ENCODE results near the gene LRRD1.

The LRRD1 gene

DNA sequence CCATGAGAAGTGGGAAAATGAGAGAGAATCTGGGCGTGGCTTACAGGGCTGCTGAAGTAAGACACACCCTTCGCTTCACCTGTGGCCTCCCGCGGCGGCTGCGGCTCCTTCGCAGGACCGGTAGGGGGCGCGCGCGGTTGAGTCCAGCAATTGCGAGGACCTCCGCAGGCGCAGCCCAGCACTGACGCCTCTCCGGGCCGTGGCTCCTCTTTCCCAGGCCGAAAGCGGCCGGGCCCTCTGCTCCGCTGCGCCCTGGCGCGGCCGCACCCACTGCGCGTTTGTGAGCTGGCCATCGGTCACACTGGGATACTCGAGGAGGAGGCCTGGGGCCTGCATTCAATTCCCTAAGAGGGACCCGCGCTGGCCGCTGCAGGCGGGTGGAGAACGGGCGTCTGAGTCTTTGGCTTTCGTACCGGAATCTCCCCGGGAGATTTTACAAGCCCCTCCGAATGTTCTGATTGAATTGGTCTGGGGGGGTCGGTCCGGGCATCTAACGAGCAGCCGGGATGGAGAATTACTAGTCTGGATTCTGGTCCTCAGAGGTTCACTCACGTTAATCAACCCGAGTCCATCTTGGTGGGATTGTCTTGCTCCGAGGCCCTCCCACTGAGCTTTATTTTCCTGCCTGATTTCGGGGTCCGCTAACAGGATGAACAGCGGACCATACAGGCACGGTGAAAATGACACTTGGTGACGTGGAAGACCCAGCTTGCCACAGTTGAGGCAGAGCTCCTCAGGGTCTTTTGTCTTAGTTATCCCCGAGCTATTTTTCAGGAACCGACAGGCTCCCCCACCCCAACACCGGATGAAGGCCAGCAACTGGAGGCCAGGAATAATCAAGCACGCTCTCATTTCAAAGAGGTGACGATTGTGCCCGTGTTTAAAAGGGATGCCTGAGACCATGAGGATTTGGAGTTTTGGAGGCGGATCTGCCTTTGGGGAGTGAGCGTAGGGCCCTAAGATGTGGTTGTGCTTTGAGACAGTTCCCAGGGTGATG lies at the start of gene LRRD1:
LRRD1 (minus strand) TSS at position 215 of the 997 bp plus-strand sequence. CDS start 13,940 bp downstream, outside the sequence.
- H3K4me3 ChIP-seq (ENCODE audit: low read depth, low read length): peak within 1 kb of the TSS; percentile 44
- in situ Hi-C loops (cut with HindIII; ENCODE audit: low sequenced_read_pairs): no loop called here
- peak; percentile 35 for DNase-seq (ENCODE audit: low read depth)

DNA sequence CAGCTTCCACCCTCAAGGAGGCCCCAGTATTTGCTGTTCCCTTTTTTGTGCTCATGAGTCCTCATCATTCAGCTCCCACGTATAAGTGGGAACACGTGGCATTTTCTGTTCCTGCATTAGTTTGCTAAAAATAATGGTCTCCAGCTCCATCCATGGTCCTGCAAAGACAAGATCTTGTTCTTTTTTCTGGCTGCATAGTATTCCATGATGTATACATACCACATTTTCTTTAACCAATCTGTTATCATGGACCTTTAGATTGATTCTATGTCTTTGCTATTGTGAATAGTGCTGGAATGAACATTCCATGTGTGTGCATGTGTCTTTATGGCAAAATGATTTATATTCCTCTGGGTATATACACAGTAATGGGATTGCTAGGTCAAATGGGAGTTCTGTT lies 49.8 kb upstream of the LRRD1 start:
- in situ Hi-C loops (cut with HindIII; ENCODE audit: low sequenced_read_pairs): no loop called here
- no peak overlapping the region for H3K4me3 ChIP-seq (ENCODE audit: low read depth, low read length)
- TF ChIP-seq, protein P1, sequence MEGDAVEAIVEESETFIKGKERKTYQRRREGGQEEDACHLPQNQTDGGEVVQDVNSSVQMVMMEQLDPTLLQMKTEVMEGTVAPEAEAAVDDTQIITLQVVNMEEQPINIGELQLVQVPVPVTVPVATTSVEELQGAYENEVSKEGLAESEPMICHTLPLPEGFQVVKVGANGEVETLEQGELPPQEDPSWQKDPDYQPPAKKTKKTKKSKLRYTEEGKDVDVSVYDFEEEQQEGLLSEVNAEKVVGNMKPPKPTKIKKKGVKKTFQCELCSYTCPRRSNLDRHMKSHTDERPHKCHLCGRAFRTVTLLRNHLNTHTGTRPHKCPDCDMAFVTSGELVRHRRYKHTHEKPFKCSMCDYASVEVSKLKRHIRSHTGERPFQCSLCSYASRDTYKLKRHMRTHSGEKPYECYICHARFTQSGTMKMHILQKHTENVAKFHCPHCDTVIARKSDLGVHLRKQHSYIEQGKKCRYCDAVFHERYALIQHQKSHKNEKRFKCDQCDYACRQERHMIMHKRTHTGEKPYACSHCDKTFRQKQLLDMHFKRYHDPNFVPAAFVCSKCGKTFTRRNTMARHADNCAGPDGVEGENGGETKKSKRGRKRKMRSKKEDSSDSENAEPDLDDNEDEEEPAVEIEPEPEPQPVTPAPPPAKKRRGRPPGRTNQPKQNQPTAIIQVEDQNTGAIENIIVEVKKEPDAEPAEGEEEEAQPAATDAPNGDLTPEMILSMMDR (IDR thresholded peaks at IDR 0.05; ENCODE audit: low read depth, low read length, missing control alignments): no peak
- DNase-seq (ENCODE audit: low read depth): no peak

More for the DNA sequence above, at the start of gene LRRD1:
- TF ChIP-seq, protein P1 (IDR thresholded peaks at IDR 0.05; ENCODE audit: low read depth, low read length, missing control alignments): peak; percentile 95

DNA sequence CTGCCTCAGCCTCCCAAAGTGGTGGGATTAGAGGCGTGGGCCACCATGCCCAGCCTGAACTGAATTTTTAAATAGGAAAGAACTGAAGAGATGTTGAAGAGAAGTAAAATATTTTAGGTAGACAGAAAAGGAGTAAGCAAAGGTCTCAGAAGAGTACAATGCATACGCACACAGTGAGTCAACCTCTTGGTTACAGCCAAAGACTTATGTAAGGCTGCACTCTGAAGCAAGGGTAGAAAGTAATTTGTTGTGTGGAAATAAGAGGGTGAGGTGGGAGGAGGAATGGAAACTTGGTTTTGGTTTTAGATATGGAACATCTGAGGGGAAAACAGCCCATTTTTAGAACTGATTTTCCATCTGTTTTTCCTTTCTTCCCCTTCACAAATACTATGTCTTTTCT lies 49.2 kb upstream of the LRRD1 start:
- no peak for DNase-seq (ENCODE audit: low read depth)
- TF ChIP-seq, protein P1 (IDR thresholded peaks at IDR 0.05; ENCODE audit: low read depth, low read length, missing control alignments): no peak
- H3K4me3 ChIP-seq (ENCODE audit: low read depth, low read length): no peak overlapping the region
- in situ Hi-C loops (cut with HindIII; ENCODE audit: low sequenced_read_pairs): no loop called here

DNA sequence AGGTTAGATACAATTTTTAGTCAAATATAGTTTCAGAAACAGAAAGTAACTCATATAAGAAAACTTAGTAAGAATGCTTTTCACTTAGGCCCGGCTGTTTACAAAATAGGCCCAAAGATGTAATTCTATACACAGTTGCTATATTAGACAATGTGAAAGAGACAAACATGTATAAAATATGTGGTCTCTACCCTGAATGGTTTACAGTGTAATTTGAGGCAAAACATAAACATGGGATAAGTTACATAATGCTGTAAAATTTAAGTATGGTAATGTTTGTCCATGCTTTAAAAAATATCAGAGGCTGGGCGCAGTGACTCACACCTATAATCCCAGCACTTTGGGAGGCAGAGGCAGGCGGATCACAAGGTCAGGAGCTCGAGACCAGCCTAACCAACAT lies 48.0 kb upstream of the LRRD1 start:
- DNase-seq (ENCODE audit: low read depth): no peak
- in situ Hi-C loops (cut with HindIII; ENCODE audit: low sequenced_read_pairs): no loop called here
- TF ChIP-seq, protein P1 (IDR thresholded peaks at IDR 0.05; ENCODE audit: low read depth, low read length, missing control alignments): no peak
- no peak overlapping the region for H3K4me3 ChIP-seq (ENCODE audit: low read depth, low read length)

DNA sequence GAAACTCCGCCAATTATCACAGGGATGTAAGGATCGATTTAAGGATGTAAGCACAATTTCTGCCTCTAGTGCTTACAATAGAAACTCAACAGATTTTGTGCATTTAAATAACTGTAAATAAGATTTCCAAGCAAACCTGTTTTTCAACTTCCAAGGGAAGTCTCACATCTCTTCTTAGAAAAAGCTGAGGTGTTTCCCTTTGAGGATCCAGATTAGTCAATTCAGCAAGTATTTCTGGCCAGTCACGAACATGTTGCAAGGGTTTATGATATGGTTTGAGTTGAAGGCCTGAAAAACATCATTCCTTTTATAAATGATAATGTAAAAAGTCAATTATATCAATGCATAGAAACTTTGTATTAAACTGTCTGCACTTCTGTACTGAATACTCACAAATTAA lies 42.8 kb upstream of the LRRD1 start:
- in situ Hi-C loops (cut with HindIII; ENCODE audit: low sequenced_read_pairs): no loop called here
- no peak for DNase-seq (ENCODE audit: low read depth)
- no peak overlapping the region for H3K4me3 ChIP-seq (ENCODE audit: low read depth, low read length)
- TF ChIP-seq, protein P1 (IDR thresholded peaks at IDR 0.05; ENCODE audit: low read depth, low read length, missing control alignments): no peak

DNA sequence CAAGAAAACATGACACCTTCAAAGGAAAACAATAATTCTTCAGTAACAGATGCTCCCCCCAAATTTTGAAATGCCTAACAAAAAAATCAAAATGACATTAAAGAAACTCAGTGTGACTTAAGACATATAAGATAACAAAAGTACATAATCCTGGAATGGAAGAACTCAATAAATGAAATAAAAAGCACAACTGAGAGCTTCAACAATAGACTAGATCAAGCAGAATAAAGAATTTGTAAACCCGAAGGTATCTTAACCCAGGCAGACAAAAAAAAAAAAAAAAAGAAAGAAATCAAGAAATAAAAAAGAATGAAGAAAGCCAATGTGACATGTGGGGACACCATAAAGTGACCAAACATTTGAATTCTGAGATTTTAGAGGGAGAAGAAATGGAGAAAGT lies 27.7 kb upstream of the LRRD1 start:
- in situ Hi-C loops (cut with HindIII; ENCODE audit: low sequenced_read_pairs): no loop called here
- TF ChIP-seq, protein P1 (IDR thresholded peaks at IDR 0.05; ENCODE audit: low read depth, low read length, missing control alignments): no peak
- no peak for DNase-seq (ENCODE audit: low read depth)
- H3K4me3 ChIP-seq (ENCODE audit: low read depth, low read length): no peak overlapping the region

Measured in astrocyte of the cerebellum (primary cell).